ENCODE measurements around the gene EMCN. TPM values are rescaled to one million over a fixed set of nuclear protein-coding genes. Genes with fewer than 3 reads are reported as not detected.

The EMCN gene
- polyA plus RNA-seq, 1 experiment = 0.11 TPM

DNA sequence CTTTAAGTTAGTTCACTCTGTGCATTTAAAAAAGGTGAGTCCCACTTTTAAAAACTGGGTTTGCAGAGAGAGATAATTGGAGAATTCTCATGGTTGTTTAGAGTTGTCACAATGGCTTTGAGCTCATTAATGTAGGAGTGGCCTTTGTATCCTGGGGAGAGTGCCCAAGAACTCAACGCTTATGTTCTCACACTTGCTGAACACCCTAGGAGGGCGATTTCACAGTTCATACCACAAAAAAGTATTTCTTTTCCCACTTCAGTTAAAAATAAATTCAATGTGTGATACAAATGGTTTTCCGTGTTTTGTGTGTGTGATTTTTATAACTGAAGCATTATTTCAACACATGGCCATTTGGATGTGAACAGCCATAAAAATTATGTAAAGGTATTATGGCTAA is 8.4 kb downstream of the EMCN start:
- no peaks in the 10 kb centered on the region for H3K27me3 ChIP-seq (ENCODE audit: control insufficient read depth, insufficient read depth, low read length)
- no peak overlapping the region for H3K4me3 ChIP-seq (ENCODE audit: low read depth, low read length)
- H3K36me3 ChIP-seq (ENCODE audit: control insufficient read depth, insufficient read depth, low read length) = no peaks in the 10 kb centered on the region
- TF ChIP-seq, protein P1, sequence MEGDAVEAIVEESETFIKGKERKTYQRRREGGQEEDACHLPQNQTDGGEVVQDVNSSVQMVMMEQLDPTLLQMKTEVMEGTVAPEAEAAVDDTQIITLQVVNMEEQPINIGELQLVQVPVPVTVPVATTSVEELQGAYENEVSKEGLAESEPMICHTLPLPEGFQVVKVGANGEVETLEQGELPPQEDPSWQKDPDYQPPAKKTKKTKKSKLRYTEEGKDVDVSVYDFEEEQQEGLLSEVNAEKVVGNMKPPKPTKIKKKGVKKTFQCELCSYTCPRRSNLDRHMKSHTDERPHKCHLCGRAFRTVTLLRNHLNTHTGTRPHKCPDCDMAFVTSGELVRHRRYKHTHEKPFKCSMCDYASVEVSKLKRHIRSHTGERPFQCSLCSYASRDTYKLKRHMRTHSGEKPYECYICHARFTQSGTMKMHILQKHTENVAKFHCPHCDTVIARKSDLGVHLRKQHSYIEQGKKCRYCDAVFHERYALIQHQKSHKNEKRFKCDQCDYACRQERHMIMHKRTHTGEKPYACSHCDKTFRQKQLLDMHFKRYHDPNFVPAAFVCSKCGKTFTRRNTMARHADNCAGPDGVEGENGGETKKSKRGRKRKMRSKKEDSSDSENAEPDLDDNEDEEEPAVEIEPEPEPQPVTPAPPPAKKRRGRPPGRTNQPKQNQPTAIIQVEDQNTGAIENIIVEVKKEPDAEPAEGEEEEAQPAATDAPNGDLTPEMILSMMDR (IDR thresholded peaks at IDR 0.05; ENCODE audit: insufficient read depth, low read depth, low read length) = no peak
- ChIA-PET POLR2A (no interaction called here), CTCF (no interaction called here)
- no peak for DNase-seq (ENCODE audit: low read depth)

DNA sequence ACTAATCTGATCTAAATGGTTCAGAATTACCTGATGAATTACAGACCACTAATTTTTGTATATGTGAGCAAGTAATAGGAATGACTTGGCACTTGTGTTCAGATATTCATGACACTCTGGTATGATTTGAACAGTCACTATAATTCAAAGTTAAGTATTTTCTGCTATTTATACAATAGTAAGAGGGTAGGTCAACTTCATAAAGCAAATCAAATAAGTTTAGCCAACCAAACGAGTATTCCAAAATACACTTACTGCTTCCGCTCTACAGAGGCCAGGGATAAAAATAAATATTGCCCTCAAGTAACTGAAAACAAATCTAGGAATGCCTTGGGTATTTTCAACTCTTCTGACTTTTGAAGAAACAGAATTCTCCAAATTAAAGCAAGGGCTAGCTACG is 9.1 kb downstream of the EMCN start:
- TF ChIP-seq, protein P1 (IDR thresholded peaks at IDR 0.05; ENCODE audit: insufficient read depth, low read depth, low read length) = no peak
- no peak for DNase-seq (ENCODE audit: low read depth)
- no peak overlapping the region for H3K4me3 ChIP-seq (ENCODE audit: low read depth, low read length)
- ChIA-PET POLR2A (no interaction called here), CTCF (no interaction called here)
- H3K36me3 ChIP-seq (ENCODE audit: control insufficient read depth, insufficient read depth, low read length) = no peaks in the 10 kb centered on the region
- no peaks in the 10 kb centered on the region for H3K27me3 ChIP-seq (ENCODE audit: control insufficient read depth, insufficient read depth, low read length)

DNA sequence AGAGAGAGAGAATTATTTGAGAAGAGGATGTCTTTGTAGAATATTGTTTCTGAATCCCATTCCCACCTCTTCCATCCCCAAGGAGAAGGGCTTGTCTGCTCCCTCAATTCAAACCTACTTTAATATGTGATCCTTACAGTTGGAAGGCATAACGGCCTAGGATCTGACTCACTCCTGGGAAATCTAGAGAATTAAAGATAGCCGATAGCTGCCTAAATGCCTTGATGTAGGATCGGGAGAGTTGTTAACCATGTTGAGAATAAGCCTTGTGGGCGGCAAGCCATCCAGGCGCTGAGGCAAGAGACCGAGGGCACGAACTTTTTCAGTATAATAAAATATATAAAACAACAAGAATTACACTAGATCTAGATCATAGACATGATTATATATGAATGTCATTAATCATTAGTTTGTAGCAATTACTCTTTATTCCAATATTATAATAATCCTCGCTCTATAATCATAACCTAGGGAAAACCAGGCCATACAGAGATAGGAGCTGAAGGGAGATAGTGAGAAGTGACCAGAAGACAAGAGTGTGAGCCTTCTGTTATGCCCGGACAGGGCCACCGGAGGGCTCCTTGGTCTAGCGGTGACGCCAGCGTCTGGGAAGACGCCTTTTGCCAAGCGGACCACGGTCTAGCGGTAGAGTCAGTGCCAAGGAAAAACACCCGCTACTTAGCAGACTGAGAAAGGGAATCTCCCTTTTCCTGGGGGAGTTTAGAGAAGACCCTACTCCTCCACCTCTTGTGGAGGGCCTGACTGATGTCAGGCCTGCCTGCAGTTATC is 13.5 kb downstream of the EMCN start:
- Histone ChIP-seq H3K4me3 (ENCODE audit: low read depth, low read length) (no peak overlapping the region), H3K36me3 (ENCODE audit: control insufficient read depth, insufficient read depth, low read length) (no peaks in the 10 kb centered on the region), H3K27me3 (ENCODE audit: control insufficient read depth, insufficient read depth, low read length) (no peaks in the 10 kb centered on the region)
- ChIA-PET POLR2A (no interaction called here), CTCF (interaction anchor here (0.6 kb wide), 1 partner anchor 108 kb away, joined by 4 read pairs; no protein-coding TSS in a partner anchor)
- TF ChIP-seq, protein P1 (IDR thresholded peaks at IDR 0.05; ENCODE audit: insufficient read depth, low read depth, low read length) = no peak
- DNase-seq (ENCODE audit: low read depth) = no peak

GRCh38 chr4:100497791-100498190 is 20.0 kb downstream of the EMCN start:
- ChIA-PET CTCF (no interaction called here), POLR2A (no interaction called here)
- H3K4me3 ChIP-seq (ENCODE audit: low read depth, low read length) = no peak overlapping the region
- H3K27me3 ChIP-seq (ENCODE audit: control insufficient read depth, insufficient read depth, low read length) = no peaks in the 10 kb centered on the region
- TF ChIP-seq, protein P1 (IDR thresholded peaks at IDR 0.05; ENCODE audit: insufficient read depth, low read depth, low read length) = no peak
- no peak for DNase-seq (ENCODE audit: low read depth)
- no peaks in the 10 kb centered on the region for H3K36me3 ChIP-seq (ENCODE audit: control insufficient read depth, insufficient read depth, low read length)

GRCh38 chr4:100495074-100495473 is 22.7 kb downstream of the EMCN start:
- ChIA-PET POLR2A (no interaction called here), CTCF (interaction anchor here (1.2 to 1.4 kb wide), 2 partner anchors 10 to 12 kb away, joined by 3 to 4 read pairs; no protein-coding TSS in a partner anchor)
- Histone ChIP-seq H3K36me3 (ENCODE audit: control insufficient read depth, insufficient read depth, low read length) (no peaks in the 10 kb centered on the region), H3K27me3 (ENCODE audit: control insufficient read depth, insufficient read depth, low read length) (no peaks in the 10 kb centered on the region), H3K4me3 (ENCODE audit: low read depth, low read length) (no peak overlapping the region)
- TF ChIP-seq, protein P1 (IDR thresholded peaks at IDR 0.05; ENCODE audit: insufficient read depth, low read depth, low read length) = no peak
- DNase-seq (ENCODE audit: low read depth) = no peak

All from BJ (cell line).